Fibroblast of lung (primary cell): ENCODE results near the gene OMP. TPM values are rescaled to one million over a fixed set of nuclear protein-coding genes. Genes with fewer than 3 reads are reported as not detected.

Experiments
- DNase-seq, 2 donors: peaks; one replicate each; pipeline versions ENCODE4 v3.0.0 to v3.0.0-alpha.2; 2010; ENCODE audit warnings: low read depth in 2 of 2
- H2AFZ ChIP-seq: 2 replicates; pipeline ENCODE4 v1.5.1; 2012; ENCODE audit warnings: low read length, control low read depth, inconsistent platforms
- H3K27ac ChIP-seq: 2 replicates; pipeline ENCODE4 v1.5.1; 2011; ENCODE audit warnings: low read length, control low read depth; ENCODE audit not compliant: insufficient read depth
- H3K27me3 ChIP-seq: 2 replicates; pipeline ENCODE4 v1.5.1; 2011; ENCODE audit warnings: mild to moderate bottlenecking, low read length; ENCODE audit not compliant: control insufficient read depth, insufficient read depth
- H3K36me3 ChIP-seq: 2 replicates; pipeline ENCODE4 v1.5.1; 2011; ENCODE audit warnings: low read length; ENCODE audit not compliant: control insufficient read depth, insufficient read depth
- H3K4me1 ChIP-seq: 2 replicates; pipeline ENCODE4 v1.5.1; 2011; ENCODE audit warnings: low read length; ENCODE audit not compliant: control insufficient read depth, insufficient read depth; ENCODE audit errors: extremely low read depth
- H3K4me2 ChIP-seq: 2 replicates; pipeline ENCODE4 v1.5.1; 2011; ENCODE audit warnings: low read length, control low read depth; ENCODE audit not compliant: insufficient read depth; ENCODE audit errors: extremely low read depth
- H3K4me3 ChIP-seq, 4 experiments: fragments of 200-600 bp in 1 of 4; sonication (generic) in 1 of 4; replicated peaks in 1 of 4; 2 replicates each; pipeline ENCODE4 v1.5.1; 2011 to 2016; ENCODE audit warnings: low read length in 4 of 4, low read depth in 3 of 4, mild to moderate bottlenecking in 3 of 4, control low read depth in 2 of 4, inconsistent platforms in 1 of 4, mixed read lengths in 1 of 4; ENCODE audit not compliant: insufficient read depth in 1 of 4; ENCODE audit errors: control extremely low read depth in 1 of 4
- H3K79me2 ChIP-seq: 2 replicates; pipeline ENCODE4 v1.5.1; 2012; ENCODE audit warnings: mild to moderate bottlenecking, low read length, inconsistent platforms; ENCODE audit not compliant: control insufficient read depth, insufficient read depth
- H3K9ac ChIP-seq: 2 replicates; pipeline ENCODE4 v1.5.1; 2011; ENCODE audit warnings: mild to moderate bottlenecking, low read length, control low read depth; ENCODE audit not compliant: insufficient read depth
- H3K9me3 ChIP-seq: 2 replicates; pipeline ENCODE4 v1.5.1; 2012; ENCODE audit warnings: low read depth, low read length; ENCODE audit not compliant: control insufficient read depth, insufficient read depth
- H4K20me1 ChIP-seq: 2 replicates; pipeline ENCODE4 v1.5.1; 2011; ENCODE audit warnings: low read length; ENCODE audit not compliant: control insufficient read depth, insufficient read depth; ENCODE audit errors: extremely low read depth
- CTCF ChIP-seq, 2 donors: IDR thresholded peaks in 1 of 2; conservative IDR thresholded peaks in 1 of 2; 1 replicate in 1 of 2; 2 replicates in 1 of 2; pipeline ENCODE4 v1.5.1; 2011 to 2012; ENCODE audit warnings: low read length in 2 of 2, control low read depth in 1 of 2, inconsistent platforms in 1 of 2, low read depth in 1 of 2, mild to moderate bottlenecking in 1 of 2
- EZH2 ChIP-seq: IDR thresholded peaks from 2 replicates; pipeline ENCODE4 v1.5.1; 2012; ENCODE audit warnings: low read length, control low read depth, mild to moderate bottlenecking; ENCODE audit errors: missing control alignments
- polyA plus RNA-seq, 2 donors: library from polyadenylated mRNA; depleted of rRNA in 1 of 2; stranded (reverse) in 1 of 2; unstranded in 1 of 2; fragments of >200 nt; gene quantifications; 2 replicates each; pipeline ENCODE4 v1.2.1, GENCODE V29; 2011 to 2012; ENCODE audit warnings: missing spikeins in 1 of 2
- total RNA-seq: library from RNA; depleted of rRNA; stranded (reverse); fragments of >200 nt; gene quantifications from 2 replicates; pipeline ENCODE4 v1.2.1, GENCODE V29; 2014

OMP gene
- total and polyA plus RNA-seq, 2 donors (not counting 1 experiment from before 2014, with no cell fraction given) = 0.83 TPM; not detected in 1

GRCh38 chr11:77106759-77107158 lies 4.1 kb downstream of the OMP start:
- H2AFZ ChIP-seq = no peak overlapping the region

GRCh38 chr11:77107950-77108349 lies 5.3 kb downstream of the OMP start:
- no peak overlapping the region for H3K4me3 ChIP-seq
- H3K27me3 ChIP-seq = no peaks in the 10 kb centered on the region
- DNase-seq = peak; percentile 91 to 94
- TF ChIP-seq EZH2 (no peak), CTCF (conservative IDR thresholded peaks at IDR 0.05 in 1 of 2, IDR thresholded peaks at IDR 0.05 in 1 of 2; ENCODE audit: low read depth in 1 of 2, low read length in 2 of 2) (no peak)
- H3K27ac ChIP-seq = peak overlapping the region; percentile 63
- no peaks in the 10 kb centered on the region for H3K36me3 ChIP-seq
- no peaks in the 10 kb centered on the region for H3K79me2 ChIP-seq
- H3K4me1 ChIP-seq = peaks cover 30% of the 10 kb centered on the region
- no peaks in the 10 kb centered on the region for H4K20me1 ChIP-seq
- H2AFZ ChIP-seq = no peak overlapping the region
- no peak overlapping the region for H3K9ac ChIP-seq
- H3K9me3 ChIP-seq = no peaks in the 10 kb centered on the region
- peak overlapping the region; percentile 40 for H3K4me2 ChIP-seq

More at GRCh38 chr11:77106759-77107158, 4.1 kb downstream of the OMP start:
- H3K4me1 ChIP-seq = peaks cover 30% of the 10 kb centered on the region
- H3K4me2 ChIP-seq = no peak overlapping the region
- no peak for DNase-seq
- H3K9me3 ChIP-seq = no peaks in the 10 kb centered on the region
- H3K27me3 ChIP-seq = no peaks in the 10 kb centered on the region
- H3K4me3 ChIP-seq = no peak overlapping the region
- no peaks in the 10 kb centered on the region for H3K79me2 ChIP-seq
- no peak for TF ChIP-seq EZH2
- no peak for TF ChIP-seq CTCF (conservative IDR thresholded peaks at IDR 0.05 in 1 of 2, IDR thresholded peaks at IDR 0.05 in 1 of 2; ENCODE audit: low read depth in 1 of 2, low read length in 2 of 2)
- H3K36me3 ChIP-seq = no peaks in the 10 kb centered on the region
- no peaks in the 10 kb centered on the region for H4K20me1 ChIP-seq
- H3K27ac ChIP-seq = no peak overlapping the region
- no peak overlapping the region for H3K9ac ChIP-seq

- no peaks in the 10 kb centered on the region for H3K27me3 ChIP-seq
- H3K79me2 ChIP-seq = no peaks in the 10 kb centered on the region
- no peaks in the 10 kb centered on the region for H4K20me1 ChIP-seq
- H3K9ac ChIP-seq = no peak overlapping the region
- H2AFZ ChIP-seq = no peak overlapping the region
- H3K9me3 ChIP-seq = no peaks in the 10 kb centered on the region
- peak overlapping the region; percentile 40 for H3K4me2 ChIP-seq
- H3K4me1 ChIP-seq = peaks cover 30% of the 10 kb centered on the region
- H3K4me3 ChIP-seq = no peak overlapping the region
- DNase-seq = no peak
- peak overlapping the region; percentile 63 for H3K27ac ChIP-seq
- TF ChIP-seq CTCF (conservative IDR thresholded peaks at IDR 0.05 in 1 of 2, IDR thresholded peaks at IDR 0.05 in 1 of 2; ENCODE audit: low read depth in 1 of 2, low read length in 2 of 2) = no peak
- no peak for TF ChIP-seq EZH2
- H3K36me3 ChIP-seq = no peaks in the 10 kb centered on the region
These were observed 5.8 kb downstream of the OMP start for GRCh38 chr11:77108436-77108835.
